Spleen (tissue), 7 donors: ENCODE results near the gene RASSF4.

ENCODE experiments used
- CTCF ChIP-seq, 11 experiments: fragments of 200-600 bp in 7 of 11; fragments of 450-650 bp in 4 of 11; sonication (generic) in 4 of 11; IDR thresholded peaks in 8 of 11; conservative IDR thresholded peaks in 3 of 11; 1 replicate in 7 of 11; 2 replicates in 4 of 11; pipeline versions ENCODE4 v1.4.0 to v1.8.0; 2016 to 2021; ENCODE audit warnings: antibody characterized with exemption in 11 of 11, inconsistent platforms in 4 of 11, mild to moderate bottlenecking in 1 of 11
- POLR2A ChIP-seq, 3 donors: fragments of 450-650 bp; IDR thresholded peaks; one replicate each; pipeline ENCODE4 v1.5.1; 2017; ENCODE audit warnings: antibody characterized with exemption in 3 of 3, mild to moderate bottlenecking in 1 of 3
- donor health status: DM: no; HTN: no; CAD: no; lungs with moderate emphysema.
- donor health status: DM: no; HTN: no; CAD: no.
- donor health status: DM: no; HTN: no; CAD: no.

GRCh38 chr10:44956717-44957706 lies 2.6 kb upstream of the RASSF4 start:
- no peak for TF ChIP-seq CTCF (IDR thresholded peaks at IDR 0.05 in 8 of 11, conservative IDR thresholded peaks at IDR 0.05 in 3 of 11)
- TF ChIP-seq POLR2A (IDR thresholded peaks at IDR 0.05), result no peak
